Prostate gland (tissue), 2 donors: Measurements from ENCODE around the gene LY6G5C.

ENCODE experiments used
- POLR2A ChIP-seq: fragments of 450-650 bp; IDR thresholded peaks from one replicate; pipeline ENCODE4 v1.6.1; 2016; ENCODE audit warnings: antibody characterized with exemption, mild to moderate bottlenecking
- TF ChIP-seq, protein P1 (sequence below), 4 experiments: fragments of 200-600 bp in 2 of 4; fragments of 450-650 bp in 2 of 4; sonication (generic) in 2 of 4; IDR thresholded peaks; 1 replicate in 3 of 4; 2 replicates in 1 of 4; pipeline ENCODE4 v1.5.1; 2016 to 2019; ENCODE audit warnings: antibody characterized with exemption in 4 of 4, mild to moderate bottlenecking in 2 of 4, moderate library complexity in 2 of 4

DNA sequence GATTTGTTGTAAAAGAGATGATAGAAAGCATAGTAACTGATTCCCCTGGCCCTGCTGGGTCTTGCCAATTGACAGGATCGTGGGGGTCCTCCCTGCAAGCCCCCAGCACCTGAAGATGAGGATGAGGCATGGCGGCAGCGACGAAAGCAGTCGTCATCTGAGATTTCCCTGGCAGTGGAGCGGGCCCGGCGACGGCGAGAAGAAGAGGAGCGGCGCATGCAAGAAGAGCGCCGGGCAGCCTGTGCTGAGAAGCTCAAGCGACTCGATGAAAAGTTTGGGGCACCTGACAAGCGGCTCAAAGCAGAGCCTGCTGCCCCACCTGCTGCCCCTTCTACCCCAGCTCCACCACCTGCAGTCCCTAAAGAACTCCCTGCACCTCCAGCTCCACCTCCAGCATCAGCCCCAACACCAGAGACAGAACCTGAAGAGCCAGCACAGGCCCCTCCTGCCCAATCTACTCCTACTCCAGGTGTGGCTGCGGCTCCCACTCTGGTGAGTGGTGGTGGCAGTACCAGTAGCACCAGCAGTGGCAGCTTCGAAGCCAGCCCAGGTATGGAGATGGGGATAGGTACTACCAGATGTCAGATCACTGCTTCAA is 53.1 kb downstream of the LY6G5C start:
- TF ChIP-seq, protein P1, sequence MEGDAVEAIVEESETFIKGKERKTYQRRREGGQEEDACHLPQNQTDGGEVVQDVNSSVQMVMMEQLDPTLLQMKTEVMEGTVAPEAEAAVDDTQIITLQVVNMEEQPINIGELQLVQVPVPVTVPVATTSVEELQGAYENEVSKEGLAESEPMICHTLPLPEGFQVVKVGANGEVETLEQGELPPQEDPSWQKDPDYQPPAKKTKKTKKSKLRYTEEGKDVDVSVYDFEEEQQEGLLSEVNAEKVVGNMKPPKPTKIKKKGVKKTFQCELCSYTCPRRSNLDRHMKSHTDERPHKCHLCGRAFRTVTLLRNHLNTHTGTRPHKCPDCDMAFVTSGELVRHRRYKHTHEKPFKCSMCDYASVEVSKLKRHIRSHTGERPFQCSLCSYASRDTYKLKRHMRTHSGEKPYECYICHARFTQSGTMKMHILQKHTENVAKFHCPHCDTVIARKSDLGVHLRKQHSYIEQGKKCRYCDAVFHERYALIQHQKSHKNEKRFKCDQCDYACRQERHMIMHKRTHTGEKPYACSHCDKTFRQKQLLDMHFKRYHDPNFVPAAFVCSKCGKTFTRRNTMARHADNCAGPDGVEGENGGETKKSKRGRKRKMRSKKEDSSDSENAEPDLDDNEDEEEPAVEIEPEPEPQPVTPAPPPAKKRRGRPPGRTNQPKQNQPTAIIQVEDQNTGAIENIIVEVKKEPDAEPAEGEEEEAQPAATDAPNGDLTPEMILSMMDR (IDR thresholded peaks at IDR 0.05): no peak
- no peak for TF ChIP-seq POLR2A
